Body of pancreas (tissue), 4 donors: ENCODE measurements around the gene ACVR1.

Experiments used
- CTCF ChIP-seq, 7 experiments: fragments of 450-650 bp in 4 of 7; fragments of 200-600 bp in 3 of 7; sonication (generic) in 3 of 7; IDR thresholded peaks; one replicate each; pipeline ENCODE4 v1.5.1; 2016 to 2019; ENCODE audit warnings: antibody characterized with exemption in 7 of 7
- POLR2A ChIP-seq, 3 donors: fragments of 450-650 bp; IDR thresholded peaks; one replicate each; pipeline ENCODE4 v1.6.1; 2016; ENCODE audit warnings: antibody characterized with exemption in 3 of 3, mild to moderate bottlenecking in 2 of 3

DNA sequence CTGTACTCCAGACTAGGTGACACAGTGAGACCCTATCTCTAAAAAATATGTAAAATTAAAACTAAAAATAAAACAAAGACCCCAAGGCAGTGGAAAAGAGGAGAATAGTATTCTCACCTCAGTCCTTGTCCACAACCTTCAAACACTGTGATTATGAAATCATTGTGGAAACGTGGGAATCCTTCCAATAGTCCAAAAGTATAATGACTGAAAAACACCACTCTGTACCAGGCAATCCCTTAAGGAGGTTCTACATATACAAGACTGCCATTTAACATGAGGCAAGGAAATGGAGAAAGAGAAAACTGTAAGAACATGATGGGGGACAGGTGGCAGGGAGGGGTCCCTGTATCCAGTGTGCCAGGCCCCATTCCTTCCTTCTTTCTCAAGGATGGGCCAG, 66.1 kb downstream of the ACVR1 start:
- no peak for TF ChIP-seq CTCF (IDR thresholded peaks at IDR 0.05)
- TF ChIP-seq POLR2A (IDR thresholded peaks at IDR 0.05), result no peak
